Ramos (cell line): Measurements from ENCODE around the gene CIRBP.

Experiments used
- in situ Hi-C: fragments of 300-500 bp; cut with MboI; formaldehyde crosslinking; loops from one replicate; pipeline ENCODE4 v1.14.3; 2022; ENCODE audit warnings: low sequenced_read_pairs; ENCODE audit not compliant: unreplicated experiment

CIRBP gene

DNA sequence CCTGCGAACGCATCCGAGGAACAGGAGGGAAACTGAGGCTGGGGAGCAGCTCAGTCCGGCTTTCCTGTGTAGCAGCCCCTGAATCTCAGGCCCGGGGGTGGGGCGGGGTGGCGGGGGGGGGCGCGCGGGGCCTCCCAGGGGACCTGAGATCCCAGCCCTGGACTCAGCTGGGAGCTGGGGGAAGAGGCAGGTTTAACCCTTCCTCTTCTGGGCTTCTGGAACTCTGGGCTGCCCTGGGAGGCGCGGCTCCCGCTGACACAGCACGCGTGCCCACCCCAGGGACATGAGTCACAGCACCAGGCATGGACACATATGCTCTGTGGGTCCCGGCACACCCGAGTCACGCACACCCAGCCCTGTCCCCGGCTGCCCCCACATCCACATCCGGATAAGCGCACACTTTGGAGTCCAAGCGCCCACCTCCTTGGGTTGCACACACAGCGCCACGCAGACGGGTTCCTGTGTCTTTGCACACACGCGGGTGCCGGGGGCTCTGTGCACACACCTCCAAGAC, 3.5 kb upstream of the CIRBP start:
- in situ Hi-C loops, result no loop called here

DNA sequence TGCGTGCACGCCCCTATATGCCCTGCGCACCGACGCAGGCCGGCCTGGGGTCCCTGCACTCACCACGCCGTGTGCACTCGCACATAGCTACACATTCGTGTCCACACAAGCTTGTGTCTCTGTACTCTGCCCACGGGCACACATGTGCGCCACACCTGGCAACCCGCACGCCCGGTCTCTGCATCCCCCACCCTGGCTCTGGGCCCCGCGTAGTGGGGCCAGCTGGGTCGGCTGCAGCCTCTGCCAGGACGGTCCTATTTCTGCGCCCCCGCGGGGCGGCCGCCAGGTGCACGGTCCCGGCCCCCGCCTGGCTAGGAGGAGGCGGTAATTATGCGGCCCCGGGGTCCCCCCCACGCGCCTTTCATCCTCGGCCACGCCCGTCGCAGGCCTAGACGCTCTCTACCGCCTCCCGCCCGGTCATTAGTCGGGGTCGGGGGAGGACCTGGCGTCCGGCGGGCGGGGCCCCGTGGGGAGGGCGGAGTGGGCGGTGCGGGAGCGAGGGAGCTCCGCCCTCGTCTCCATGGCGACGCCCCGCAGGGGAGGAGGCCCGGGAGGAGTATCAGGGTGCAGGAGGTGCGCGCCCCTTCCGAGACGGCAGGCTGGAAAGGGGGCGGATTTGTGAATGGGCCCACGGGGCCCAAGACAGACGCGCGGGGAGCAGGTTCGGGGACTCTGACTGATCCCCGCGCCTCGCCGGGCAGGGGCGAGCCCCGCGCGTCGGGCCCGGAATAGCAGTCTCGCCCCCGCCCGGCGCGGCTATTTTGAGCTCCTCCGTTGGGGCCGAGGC, 2.8 kb upstream of the CIRBP start:
- in situ Hi-C loops, result no loop called here

DNA sequence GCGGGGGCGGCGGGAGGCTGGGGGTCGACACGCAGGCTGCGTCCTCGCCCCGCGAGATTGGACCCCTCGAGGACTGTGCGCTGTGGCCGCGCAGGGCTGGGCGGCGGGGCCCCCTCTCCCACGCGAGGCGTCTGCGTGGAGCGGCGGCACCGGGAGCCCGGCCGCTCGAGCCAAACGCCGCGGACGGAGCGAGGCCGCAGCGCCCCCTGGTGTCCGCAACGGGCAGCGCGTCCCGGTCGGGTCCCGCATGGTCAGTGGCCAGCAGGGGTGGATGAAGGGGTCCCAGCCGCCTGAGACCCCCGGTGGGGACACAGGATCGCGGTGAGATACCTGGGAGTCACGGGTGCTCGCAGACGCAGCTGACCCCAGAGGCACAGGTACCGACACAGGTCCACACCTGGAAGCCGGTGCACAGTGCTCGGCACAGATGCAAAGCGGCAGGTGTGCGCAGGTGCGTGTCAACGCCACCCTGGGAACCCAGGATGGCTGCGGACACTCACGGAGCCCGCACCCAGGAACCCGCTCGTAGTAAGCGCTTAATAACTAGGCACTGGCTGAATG, 2.1 kb upstream of the CIRBP start:
- in situ Hi-C loops, result no loop called here

DNA sequence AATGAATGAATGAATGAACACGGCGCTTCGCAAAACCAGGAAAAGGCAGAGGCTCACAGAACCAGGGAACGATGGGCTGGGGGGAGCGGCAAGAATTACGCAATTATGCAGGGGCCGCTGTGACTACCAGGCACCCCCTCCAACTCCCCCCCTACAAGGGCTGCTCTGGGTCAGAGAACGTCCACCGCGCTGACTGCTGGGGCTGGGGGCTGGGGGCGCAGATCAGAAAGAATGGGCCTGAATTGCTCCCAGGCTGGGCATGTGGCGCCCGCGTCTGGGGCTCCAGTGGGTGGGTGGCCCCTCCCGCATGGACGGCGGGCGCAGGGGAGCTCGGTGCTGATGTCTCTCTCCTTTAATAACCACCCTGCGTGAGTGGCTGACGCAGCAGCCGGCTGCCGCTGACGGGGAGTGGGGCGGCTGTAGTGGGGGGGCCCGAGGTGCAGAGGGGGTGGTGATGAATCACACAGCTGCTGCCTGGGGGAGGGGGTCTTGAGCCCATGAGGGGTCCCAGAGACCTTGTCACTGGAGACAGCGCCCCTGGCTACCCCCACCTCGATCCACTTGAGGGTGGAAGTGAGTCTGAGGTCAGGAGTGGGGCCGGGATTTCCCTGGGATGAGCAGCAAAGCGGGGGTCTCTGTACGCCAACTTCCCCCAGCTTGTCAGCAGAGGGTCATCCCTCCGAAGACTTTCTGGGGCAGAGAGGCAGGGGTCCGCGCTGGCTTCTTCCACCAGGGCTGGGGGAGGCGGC, 1.5 kb upstream of the CIRBP start:
- in situ Hi-C loops, result no loop called here

DNA sequence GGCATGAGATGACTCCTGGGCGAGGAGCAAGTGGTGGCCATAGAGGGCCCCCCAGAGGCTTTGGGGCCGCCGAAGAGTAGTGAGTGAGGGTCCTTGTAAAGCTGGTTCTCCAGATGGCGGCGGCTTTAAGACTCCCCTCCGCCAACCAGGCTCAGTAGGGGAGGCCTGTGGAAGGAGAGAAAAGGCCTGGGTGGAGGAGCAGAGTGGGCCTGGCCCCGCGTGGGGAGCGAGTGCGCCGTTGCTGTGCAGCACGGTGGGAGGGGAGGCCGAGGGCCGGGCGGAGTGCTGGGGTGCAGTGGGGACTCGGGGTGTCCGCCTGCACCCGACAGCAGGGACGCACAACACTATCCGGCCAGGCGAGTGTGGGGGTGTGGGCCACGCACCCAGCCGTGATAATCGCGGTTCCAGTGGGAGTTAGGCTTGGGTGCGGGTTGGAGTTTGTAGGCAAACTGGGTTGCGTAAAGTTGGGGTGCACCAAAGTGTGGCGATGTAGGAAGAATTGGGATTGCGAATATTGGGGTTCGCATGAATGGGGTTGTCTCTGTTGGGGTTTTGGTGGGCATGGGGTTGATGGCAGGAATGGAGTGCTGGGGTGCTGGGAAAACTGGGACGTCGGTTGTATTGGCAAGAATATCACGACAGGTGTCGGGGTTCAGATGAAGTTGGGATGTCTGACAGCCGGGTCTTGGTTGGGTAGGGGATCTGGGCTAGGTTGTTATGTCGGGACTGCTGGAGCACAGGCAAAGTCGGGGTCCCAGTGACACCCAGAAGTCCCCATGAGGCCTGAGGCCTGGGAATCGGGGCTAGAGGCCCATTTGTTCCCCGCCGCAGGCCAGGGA, 687 bp upstream of the CIRBP start:
- in situ Hi-C loops, result no loop called here

DNA sequence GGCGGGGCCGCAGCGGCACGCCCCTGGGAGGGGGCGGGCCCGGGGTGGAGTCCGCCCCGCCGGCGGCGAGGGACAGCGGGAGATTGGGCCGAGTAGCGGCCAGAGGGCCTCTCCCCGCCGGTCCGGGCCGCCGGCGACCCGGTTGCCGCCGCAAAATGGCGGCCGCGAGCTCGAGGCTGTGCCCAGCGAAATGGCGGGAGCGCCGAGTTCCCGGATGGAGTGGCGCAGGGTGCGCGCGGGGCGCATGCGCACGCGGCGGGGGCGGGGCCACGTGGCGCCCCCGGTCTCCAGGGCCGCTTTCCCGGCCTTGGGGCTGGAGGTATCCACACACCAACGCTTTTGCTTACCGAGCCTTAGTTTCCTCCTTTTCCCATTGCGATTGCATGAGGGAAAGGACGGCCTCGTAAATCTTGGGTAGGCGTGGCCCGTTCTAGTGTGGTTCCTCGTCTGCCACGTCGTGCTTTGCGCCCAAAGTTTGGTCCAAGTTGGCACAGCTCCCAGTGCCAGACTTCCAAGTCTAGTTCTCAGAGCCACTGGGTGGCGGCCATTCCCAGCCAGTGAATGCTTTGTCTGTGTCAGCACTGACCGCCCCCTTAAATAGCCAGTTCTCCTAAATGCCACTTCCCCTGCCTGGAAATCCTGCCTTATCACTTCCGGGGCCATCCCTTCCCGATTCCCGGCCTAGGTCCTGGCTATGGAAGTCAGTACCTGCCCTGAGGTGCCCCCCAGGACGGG, 513 bp downstream of the CIRBP start:
- in situ Hi-C loops, result no loop called here

DNA sequence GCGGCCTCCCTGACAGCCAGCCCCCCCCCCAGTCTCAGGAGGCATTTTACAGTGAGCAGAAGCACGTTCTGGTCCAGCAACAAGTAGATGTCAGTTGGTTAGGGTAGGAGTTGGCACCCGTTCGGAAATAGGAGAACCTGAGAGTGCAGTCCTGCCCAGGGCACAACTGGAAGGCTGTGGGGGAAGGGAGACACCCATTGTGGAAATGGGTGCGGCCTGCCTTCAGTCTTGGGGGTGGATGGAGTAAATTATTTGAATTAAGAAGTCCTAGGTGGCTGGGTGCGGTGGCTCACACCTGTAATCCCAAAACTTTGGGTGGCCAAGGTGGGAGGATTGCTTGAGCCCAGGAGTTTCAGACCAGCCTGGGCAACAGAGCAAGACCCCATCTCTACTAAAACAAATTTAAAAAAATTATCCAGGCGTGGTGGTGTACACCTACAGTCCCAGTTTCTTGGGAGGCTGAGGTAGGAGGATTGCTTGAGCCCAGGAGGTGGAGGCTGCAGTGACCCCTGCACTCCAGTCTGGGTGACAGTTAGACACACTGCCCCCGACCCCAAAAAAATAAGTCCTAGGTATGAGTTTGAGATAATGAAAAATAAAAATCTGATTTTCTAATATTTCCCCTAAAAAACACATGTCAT, 1.2 kb downstream of the CIRBP start:
- in situ Hi-C loops, result no loop called here

DNA sequence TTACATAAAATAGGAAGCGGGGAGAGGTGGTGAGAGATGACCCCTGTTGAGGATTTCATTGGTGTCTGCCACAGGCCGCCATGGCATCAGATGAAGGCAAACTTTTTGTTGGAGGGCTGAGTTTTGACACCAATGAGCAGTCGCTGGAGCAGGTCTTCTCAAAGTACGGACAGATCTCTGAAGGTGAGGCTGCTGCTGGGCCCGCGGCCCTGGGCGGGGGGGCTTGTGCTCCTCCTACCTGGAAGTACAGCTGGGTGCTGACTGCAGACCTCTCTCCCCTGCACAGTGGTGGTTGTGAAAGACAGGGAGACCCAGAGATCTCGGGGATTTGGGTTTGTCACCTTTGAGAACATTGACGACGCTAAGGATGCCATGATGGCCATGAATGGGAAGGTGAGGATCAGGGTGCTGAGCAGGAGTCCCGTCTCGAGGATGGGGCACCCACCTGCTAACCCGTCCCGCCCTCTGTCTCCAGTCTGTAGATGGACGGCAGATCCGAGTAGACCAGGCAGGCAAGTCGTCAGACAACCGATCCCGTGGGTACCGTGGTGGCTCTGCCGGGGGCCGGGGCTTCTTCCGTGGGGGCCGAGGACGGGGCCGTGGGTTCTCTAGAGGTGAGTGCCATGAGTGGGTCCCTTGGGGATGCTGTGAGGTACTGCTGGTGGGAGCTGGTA, 1.9 kb downstream of the CIRBP start:
- in situ Hi-C loops, result no loop called here

DNA sequence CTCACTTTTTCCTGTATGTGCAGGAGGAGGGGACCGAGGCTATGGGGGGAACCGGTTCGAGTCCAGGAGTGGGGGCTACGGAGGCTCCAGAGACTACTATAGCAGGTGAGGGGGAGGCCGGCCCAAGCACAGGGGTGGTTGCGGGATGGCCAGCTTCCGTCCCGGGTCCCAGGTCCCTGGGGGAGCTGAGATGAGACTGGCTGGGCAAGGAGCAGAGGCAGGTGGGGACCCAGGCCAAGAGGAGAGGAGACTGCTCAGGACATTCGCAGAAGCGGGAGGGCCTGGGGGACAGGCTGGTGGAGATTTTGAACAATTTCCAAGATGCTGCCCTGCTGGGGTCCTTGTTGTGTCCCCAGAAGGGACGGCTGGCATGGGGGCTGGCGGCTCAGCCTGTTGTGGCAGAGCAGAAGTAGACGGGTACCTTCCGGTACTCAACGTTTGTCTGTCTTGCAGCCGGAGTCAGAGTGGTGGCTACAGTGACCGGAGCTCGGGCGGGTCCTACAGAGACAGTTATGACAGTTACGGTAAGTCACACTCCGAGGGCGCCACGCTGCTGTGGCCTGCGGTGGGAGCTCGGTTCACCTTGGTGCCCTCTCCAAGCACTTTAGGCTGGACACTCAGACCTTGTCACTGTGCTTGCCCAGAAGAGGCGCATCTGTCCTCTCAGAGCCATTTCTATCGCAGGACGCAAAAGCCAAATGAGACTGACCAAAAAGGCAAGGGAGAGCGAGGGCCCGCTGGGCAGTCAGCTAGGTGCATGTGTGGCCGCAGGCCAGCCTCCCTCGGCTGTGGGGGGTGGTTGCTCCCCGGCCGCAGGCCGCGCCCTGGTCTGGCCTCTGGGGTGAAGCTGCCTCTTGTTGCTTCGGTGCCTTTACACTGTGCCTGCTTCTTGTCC, 2.6 kb downstream of the CIRBP start:
- in situ Hi-C loops, result no loop called here

DNA sequence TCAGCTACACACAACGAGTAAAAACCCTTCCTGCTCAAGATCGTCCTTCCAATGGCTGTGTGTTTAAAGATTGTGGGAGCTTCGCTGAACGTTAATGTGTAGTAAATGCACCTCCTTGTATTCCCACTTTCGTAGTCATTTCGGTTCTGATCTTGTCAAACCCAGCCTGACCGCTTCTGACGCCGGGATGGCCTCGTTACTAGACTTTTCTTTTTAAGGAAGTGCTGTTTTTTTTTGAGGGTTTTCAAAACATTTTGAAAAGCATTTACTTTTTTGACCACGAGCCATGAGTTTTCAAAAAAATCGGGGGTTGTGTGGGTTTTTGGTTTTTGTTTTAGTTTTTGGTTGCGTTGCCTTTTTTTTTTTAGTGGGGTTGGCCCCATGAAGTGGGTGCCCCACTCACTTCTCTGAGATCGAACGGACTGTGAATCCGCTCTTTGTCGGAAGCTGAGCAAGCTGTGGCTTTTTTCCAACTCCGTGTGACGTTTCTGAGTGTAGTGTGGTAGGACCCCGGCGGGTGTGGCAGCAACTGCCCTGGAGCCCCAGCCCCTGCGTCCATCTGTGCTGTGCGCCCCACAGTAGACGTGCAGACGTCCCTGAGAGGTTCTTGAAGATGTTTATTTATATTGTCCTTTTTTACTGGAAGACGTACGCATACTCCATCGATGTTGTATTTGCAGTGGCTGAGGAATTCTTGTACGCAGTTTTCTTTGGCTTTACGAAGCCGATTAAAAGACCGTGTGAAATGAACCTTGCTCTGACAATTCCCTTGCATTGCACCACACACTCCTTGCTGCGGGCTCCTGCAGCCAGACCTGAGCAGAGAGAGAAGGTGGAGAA, 3.5 kb downstream of the CIRBP start:
- in situ Hi-C loops, result no loop called here

DNA sequence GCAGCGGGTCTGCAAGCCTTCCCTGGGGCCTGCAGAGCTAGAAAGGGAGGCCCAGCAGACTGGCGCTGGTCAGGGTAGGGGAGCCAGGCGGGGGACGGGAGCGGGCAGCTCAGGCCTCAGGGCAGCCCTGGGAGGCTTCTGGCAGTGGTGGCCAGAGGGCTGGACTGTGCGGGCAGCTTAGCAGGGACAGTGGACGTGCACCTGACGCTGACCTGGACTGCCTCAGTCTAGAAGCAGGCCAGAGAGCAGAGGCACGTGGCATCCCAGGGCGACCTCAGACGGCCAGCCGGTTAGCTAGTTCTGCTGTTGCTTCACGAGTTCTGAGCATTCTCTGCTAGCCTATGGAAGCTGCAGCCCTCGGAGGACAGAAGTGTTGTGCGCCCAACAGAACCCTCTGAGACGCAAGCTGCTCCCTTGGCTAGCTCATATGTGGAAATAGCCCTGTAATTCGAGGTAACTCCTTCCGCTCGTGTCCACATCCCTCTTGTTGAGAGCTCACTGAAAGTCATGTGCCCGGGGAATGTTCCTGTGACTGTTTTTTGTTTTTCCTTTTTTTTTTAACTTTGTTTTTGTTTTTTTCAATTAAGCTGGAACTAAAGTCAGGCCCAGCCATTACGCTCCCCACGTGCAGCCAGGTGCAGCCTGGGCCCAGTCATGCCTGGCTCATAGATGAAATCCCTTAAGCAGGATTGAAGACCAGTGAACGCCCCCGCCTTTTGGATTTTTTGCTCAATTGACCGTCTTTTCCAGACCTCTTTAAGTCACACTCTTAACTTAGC, 4.3 kb downstream of the CIRBP start:
- in situ Hi-C loops, result no loop called here

DNA sequence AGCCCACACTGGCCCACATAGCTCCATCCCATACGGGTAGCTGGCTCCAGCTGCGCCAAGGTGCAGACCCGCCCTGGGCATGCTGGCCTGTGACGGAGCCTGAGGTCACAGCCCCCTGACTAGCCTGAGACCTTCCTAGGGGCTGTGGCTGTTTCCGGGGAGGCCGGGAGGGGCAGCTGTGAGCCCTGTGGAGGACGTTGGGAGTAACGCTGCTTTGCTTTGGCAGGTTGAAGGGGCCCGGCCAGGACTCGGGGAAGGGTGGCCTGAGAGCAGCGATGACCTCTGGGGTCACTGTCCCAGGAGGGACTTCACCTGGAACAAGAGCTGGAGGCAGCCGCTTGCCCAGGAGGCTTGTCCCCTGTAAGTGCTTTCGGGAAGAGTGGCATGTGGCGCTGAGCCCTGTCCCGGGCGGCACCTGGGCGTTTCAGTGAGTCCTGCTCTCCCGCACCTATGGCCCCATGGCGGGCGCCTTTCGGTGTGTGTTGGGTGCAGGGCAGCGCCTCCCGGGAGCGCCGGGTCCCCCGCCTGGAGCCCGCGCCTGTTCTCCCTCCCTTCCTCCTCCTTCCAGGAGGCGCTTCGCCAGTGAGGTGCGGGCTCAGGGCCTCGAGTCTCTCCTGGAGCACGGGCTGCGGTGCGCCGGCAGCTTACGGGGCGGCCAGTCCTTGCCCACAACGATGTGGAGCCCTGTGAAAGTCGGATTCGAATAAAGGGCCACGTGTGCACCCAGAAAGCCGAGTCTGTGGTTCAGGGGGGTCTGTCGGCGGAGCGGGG, 5.1 kb downstream of the CIRBP start:
- in situ Hi-C loops, result no loop called here

DNA sequence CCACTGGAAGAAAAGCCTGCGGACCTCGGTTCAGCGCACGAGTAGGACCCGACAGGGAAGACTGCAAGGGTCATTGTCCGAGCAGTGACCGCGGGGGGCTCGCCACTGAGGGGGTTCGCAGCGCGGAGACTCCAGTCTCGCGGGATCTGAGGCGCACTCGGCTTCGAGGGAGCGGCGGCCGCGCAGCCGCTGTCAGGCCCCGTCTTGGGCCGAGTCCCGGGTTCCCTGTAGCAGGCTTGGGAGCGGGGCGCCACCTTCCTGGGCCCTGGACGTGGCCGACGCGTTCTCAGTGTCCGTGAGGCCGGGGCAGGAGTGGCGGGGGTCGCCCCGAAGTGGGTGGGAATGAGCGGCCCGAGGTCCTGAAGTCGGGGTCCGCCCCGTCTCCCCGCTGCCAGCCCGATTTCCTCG, 5.7 kb downstream of the CIRBP start:
- in situ Hi-C loops, result no loop called here

DNA sequence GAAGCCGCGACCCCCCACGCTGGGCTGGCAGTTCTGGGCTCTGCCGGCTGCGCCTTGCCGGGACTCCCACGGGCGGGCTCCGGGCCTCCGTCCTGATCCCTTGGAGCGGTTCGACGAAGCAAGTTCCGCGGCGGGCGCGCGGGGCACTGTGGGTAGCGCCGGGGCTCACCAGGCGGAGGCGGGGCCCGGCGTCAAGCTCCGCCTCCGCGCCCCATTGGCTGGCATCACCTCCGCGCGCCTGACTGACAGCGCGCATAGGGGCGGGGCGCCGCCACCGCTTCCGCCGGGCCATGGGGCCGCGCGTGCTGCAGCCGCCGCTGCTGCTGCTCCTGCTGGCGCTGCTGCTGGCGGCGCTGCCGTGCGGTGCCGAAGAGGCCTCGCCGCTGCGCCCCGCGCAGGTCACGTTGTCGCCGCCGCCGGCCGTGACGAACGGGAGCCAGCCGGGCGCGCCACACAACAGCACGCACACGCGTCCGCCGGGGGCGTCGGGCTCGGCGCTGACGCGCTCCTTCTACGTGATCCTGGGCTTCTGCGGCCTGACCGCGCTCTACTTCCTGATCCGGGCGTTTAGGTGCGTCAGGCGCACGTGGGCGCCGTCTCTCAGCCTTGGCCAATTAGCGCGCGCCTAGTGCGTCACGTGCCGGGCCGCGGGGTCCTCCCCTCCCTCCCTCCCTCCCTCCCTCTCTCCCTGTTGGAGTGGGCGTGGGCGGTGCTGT, 6.3 kb downstream of the CIRBP start, which contains the start of gene FAM174C:
FAM174C (plus strand) TSS at position 271 of the 716 bp plus-strand sequence; CDS start at position 291, 20 bp downstream.
- in situ Hi-C loops, result no loop called here
